Coronary artery (tissue), 2 donors: ENCODE data around the gene HIC1.

Experiments used
- DNase-seq: peaks from one replicate; pipeline ENCODE4 v3.0.0-alpha.2; 2017; ENCODE audit warnings: low spot score
- H3K27ac ChIP-seq, 2 donors: fragments of 200-600 bp; sonication (generic); one replicate each; pipeline ENCODE4 v1.5.1; 2016 to 2019
- H3K4me3 ChIP-seq: fragments of 200-600 bp; sonication (generic); 2 replicates; pipeline ENCODE4 v1.5.1; 2016; ENCODE audit warnings: mild to moderate bottlenecking, moderate library complexity
- TF ChIP-seq, protein P1 (sequence below): fragments of 200-600 bp; sonication (generic); IDR thresholded peaks from one replicate; pipeline ENCODE4 v1.5.1; 2019; ENCODE audit warnings: antibody characterized with exemption

The HIC1 gene

DNA sequence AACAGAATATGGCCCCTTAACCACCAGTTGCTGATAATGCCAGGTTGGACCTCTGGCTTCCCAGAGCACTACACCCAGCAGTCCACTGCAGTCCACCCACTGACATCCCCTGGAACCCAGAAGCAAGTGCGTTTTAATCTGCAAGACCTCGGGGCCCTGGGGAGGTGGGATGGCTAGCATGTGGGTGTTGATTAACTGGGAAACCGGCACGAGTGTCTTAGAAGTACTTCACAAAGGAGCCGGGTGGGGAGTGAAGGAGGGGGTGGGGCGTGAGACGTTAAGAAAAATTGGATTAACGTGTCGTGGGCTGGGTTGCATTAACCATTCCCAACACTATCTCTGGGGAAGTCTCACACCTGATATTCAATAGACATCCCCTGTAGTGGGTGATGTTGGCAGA lies 6.1 kb upstream of the HIC1 start:
- peak overlapping the region; percentile 98 for H3K4me3 ChIP-seq
- DNase-seq: no peak
- no peak overlapping the region for H3K27ac ChIP-seq
- TF ChIP-seq, protein P1, sequence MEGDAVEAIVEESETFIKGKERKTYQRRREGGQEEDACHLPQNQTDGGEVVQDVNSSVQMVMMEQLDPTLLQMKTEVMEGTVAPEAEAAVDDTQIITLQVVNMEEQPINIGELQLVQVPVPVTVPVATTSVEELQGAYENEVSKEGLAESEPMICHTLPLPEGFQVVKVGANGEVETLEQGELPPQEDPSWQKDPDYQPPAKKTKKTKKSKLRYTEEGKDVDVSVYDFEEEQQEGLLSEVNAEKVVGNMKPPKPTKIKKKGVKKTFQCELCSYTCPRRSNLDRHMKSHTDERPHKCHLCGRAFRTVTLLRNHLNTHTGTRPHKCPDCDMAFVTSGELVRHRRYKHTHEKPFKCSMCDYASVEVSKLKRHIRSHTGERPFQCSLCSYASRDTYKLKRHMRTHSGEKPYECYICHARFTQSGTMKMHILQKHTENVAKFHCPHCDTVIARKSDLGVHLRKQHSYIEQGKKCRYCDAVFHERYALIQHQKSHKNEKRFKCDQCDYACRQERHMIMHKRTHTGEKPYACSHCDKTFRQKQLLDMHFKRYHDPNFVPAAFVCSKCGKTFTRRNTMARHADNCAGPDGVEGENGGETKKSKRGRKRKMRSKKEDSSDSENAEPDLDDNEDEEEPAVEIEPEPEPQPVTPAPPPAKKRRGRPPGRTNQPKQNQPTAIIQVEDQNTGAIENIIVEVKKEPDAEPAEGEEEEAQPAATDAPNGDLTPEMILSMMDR: no peak

DNA sequence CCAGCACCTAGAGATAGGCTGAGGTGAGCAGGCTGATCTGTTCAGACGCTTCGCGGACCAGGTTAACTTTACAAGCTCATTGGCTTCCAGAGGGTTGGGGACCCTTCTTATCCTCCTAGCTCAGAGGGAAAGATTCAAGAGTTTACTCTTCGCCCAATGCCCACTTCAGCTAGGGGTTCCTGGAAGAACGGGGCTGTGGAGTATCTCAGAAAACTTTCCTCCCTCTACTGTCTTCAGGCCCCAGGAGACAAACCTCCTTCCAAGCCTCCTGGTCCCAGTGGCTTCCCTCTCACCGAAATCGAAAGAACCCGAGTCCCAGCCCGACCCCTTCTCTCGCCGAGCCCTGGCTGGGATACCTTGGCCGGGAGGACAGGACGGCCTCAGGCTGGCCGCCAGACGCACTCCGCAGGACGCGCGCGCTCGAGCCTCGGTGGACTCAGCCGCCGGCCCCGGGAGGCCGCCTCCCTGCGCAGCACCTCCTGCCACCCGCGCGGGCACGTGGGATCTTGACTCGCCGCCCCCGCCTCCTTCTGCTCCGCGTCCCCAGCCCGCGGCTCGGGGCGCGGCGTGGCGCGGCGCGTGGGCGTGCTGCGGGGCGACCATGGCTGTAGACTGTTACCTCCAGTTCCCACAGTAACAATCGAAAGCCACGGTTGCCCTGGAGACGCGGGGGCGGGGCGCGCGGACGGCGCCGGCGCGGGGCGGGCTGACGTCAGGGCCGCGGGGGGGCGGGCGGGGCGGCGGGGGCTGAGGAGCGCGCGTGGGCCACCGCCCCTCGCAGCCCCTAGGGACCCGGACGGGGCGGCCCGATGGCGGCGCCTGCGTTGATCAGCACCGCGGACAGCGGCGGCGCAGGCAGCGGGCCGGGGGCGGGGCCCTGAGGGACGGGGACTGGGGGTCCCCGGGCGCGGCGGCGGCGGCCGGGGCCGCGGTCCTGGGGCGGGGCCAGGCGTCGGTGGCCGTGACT lies 5.3 kb upstream of the HIC1 start:
- peak overlapping the region; percentile 98 for H3K4me3 ChIP-seq
- peak overlapping the region; percentile 16 to 78 for H3K27ac ChIP-seq
- DNase-seq: peak; percentile 94
- TF ChIP-seq, protein P1: no peak

DNA sequence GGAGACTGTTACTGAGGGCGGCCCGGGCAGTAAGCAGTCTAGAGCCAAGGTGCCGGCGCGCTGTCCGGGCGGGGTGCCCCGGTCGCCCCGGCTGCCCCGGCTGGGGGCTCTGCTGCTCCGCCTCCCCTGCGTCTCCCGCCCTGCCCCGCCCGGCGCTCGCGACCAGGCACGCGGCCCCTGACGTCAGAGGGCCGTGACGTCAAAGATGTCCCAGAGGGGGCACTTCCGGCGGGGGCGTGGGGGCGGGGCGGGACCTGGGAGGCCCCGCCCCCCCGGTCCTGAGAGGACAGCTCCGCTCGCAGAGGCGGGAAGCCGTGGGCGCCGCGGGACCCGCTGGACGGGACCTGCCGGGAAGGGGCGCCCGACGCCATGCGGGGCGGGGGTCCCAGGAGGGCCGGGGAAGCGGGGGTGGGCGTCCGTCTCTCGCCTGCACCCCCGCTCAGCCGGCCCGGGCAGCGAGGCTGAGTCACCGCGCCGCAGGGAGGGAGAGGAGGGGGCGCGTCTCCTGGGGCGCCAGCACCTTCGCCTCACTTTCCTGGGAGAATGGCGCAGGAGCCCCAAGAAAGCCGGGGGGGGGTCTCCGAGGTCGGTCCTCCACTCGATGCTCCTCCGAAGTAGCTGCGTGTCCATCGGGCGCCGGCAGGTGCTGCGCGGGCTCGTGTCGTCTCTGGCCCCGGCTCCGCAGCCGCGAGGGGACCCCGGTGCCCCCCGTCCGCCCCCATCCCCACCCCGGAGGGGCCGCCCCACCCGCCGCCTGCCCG lies 4.4 kb upstream of the HIC1 start:
- DNase-seq: no peak
- Histone ChIP-seq H3K4me3 (peak overlapping the region; percentile 98), H3K27ac (peak overlapping the region in 1 of 2 donors; percentile 69)
- TF ChIP-seq, protein P1: no peak

DNA sequence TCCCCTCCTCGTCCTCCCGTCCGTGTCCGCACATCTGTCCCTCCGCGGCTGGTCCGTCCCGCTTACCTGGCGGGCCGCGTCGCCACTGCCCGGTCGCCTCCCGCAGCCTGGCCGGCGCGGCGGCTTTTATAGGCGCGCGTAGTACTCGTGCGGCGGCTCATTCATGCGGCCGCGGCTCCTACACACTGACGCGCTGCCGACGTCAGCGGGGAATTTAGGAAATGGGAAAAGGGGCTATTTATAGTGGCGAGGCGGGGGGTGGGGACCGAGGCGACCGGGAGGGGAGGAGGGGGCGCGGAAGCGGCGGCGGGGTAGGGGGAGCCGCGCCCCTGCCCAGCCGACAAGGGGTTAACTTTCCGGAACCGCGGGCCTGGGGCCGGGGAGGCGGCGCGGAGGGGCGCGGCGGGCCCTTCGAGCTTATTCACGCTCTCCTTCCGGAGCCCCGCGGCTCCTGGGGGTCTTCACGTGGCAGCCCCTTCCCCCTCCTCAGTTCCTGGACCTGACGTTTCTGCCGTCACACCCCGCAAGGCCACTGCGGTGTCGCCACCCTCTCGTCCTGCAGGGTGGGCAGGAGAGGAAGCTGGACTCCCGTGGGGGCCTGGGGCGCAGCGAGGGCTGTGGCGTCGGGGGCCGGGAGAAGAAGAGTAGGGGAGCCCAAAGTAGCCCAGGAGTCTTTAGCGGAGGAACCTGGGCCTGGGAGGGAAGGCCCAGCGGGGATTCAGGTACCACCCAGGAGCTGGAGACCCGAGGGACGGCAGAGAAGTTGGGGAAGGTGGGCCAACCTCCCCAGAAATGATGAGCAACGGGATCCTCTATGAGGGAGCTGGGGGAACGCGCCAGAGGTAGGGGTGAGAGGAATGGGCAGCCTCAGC lies 3.6 kb upstream of the HIC1 start:
- Histone ChIP-seq H3K27ac (peak overlapping the region in 1 of 2 donors; percentile 3), H3K4me3 (peak overlapping the region; percentile 98)
- TF ChIP-seq, protein P1: no peak
- DNase-seq: no peak

DNA sequence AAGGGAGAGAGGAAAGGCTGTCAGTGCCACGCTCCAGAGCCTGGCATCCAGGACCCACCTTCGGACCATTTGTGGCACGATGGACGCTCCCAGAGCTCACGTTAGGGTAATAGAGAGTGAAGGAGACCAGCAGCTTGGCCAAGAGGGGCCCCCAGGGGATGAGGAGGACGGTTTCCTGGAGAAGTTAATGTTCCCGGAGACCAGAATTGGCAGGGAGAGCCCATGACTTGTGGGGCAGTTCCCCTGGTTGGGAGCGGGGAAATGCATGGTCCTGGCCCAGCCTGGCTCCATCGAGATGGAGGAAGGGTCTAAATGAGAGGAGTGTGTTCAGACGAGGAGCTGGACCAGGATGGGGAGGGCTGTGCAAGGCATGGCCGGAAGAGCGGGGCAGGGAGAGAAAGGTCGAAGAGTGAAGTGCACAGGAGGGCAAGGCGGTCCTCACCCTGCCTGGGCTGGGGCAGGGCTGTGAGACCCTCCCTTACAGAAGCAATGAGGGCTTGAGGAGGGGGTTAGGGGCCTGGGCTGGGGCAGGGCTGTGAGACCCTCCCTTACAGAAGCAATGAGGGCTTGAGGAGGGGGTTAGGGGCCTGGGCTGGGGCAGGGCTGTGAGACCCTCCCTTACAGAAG lies 2.9 kb upstream of the HIC1 start:
- DNase-seq: no peak
- TF ChIP-seq, protein P1: no peak
- Histone ChIP-seq H3K4me3 (no peak overlapping the region), H3K27ac (no peak overlapping the region)
